ENCODE data around the gene IBA57. TPM values are rescaled to one million over a fixed set of nuclear protein-coding genes. Genes with fewer than 3 reads are reported as not detected.

Gene IBA57
- total RNA-seq, 3 donors from 2014 or later = 3.4 to 4.1 (median 3.9) TPM

DNA sequence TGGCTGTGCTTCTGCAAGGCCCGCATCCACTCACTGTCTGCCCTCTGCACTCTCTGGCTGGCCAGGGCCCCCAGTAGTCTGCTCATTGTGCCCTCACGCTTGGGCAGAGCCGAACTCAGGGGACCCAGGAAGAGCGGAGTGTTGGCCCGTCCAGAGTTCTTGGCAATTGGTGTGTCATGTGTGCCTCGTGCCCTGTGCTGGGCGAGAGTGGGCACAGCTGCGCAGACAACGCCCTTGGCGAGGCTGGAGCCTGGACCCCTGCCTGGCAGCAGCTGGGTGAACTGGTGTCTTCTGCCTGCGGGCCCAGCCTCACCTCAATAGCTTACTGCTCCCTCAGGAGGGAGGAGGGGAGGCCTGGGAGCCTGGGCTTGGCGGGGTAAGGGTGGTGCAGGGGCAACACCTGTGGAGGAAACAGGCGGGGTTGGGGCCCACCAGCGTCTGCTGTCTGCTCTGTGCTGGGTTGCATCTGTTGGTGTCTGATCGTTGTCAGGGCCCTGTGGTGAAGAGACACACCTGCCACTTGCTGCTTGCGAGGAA lies 23.4 kb upstream of the IBA57 start:
- Histone ChIP-seq H3K36me3 (no peaks in the 10 kb centered on the region), H3K4me3 (peak overlapping the region; percentile 64 to 95 (median 87)), H3K27me3 (no peaks in the 10 kb centered on the region), H3K4me1 (peaks cover 18 to 29% of the 10 kb centered on the region in 2 donors), H3K27ac (peak overlapping the region; percentile 90 to 98), H3K9me3 (no peaks in the 10 kb centered on the region)
- no peak for TF ChIP-seq POLR2A (IDR thresholded peaks at IDR 0.05)
- TF ChIP-seq CTCF (IDR thresholded peaks at IDR 0.05) = no peak
- TF ChIP-seq POLR2AphosphoS5 (IDR thresholded peaks at IDR 0.05) = no peak
- intact Hi-C loops (cut with DNase I; ENCODE audit: low total_unique reads) = no loop called here
- DNase-seq (ENCODE audit: low spot score in 2 of 2) = no peak

GRCh38 chr1:228142701-228143136 lies 22.9 kb upstream of the IBA57 start:
- intact Hi-C loops (cut with DNase I; ENCODE audit: low total_unique reads) = loop anchor here (1.0 kb wide), 1 partner anchor 20 kb away; no protein-coding TSS in a partner anchor
- TF ChIP-seq POLR2A (IDR thresholded peaks at IDR 0.05) = no peak
- no peak for TF ChIP-seq POLR2AphosphoS5 (IDR thresholded peaks at IDR 0.05)
- TF ChIP-seq CTCF (IDR thresholded peaks at IDR 0.05) = no peak
- Histone ChIP-seq H3K4me3 (peak overlapping the region in 1 of 3 donors; percentile 95), H3K27ac (peak overlapping the region; percentile 90 to 98), H3K9me3 (no peaks in the 10 kb centered on the region), H3K4me1 (peaks cover 18 to 29% of the 10 kb centered on the region in 2 donors), H3K36me3 (no peaks in the 10 kb centered on the region), H3K27me3 (no peaks in the 10 kb centered on the region)
- no peak for DNase-seq (ENCODE audit: low spot score in 2 of 2)

DNA sequence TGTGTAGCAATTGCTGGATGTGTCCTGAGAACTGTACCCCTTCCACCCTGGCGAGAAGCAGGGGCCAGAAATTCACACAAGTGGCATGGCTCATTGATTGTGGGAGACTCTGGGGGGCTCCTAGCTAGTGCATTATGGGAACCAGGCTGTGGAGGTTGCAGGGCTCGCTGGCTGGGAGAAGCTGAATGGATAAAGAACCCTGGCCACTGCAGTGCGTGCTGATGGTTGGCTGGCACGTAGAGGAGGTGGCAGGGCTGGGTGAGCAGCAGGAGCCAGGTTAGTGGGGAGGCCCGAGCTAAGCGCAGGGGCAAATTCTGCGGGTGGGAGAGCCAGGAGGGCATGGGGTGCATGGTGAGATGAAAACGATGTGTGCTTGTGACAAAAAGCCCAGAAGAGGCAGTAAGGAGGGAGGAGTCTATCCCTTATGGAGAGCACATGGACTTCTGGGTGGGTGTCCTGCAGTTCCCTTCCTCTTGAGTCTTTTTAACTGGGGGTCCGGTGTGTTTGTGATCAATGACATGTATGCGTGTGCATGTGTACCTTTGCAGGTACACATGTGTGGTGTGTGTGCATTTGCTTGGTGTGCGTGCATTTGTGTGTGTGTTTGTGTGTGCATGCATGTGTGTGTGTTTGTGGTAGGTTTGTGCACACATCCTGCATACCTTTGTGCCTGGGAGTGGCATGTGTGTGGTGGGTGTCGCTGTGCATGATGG lies 22.0 kb upstream of the IBA57 start:
- TF ChIP-seq CTCF (IDR thresholded peaks at IDR 0.05) (no peak), POLR2AphosphoS5 (IDR thresholded peaks at IDR 0.05) (no peak), POLR2A (IDR thresholded peaks at IDR 0.05) (no peak)
- no peak for DNase-seq (ENCODE audit: low spot score in 2 of 2)
- Histone ChIP-seq H3K9me3 (no peaks in the 10 kb centered on the region), H3K27me3 (no peaks in the 10 kb centered on the region), H3K27ac (no peak overlapping the region), H3K36me3 (no peaks in the 10 kb centered on the region), H3K4me3 (peak overlapping the region in 1 of 3 donors; percentile 95), H3K4me1 (peaks cover 18 to 29% of the 10 kb centered on the region in 2 donors)
- intact Hi-C loops (cut with DNase I; ENCODE audit: low total_unique reads) = loop anchor here (1.0 kb wide), 1 partner anchor 21 kb away; no protein-coding TSS in a partner anchor

- Histone ChIP-seq H3K27ac (no peak overlapping the region), H3K27me3 (no peaks in the 10 kb centered on the region), H3K4me1 (peaks cover 18 to 29% of the 10 kb centered on the region in 2 donors), H3K36me3 (no peaks in the 10 kb centered on the region), H3K4me3 (peak overlapping the region in 1 of 3 donors; percentile 95), H3K9me3 (no peaks in the 10 kb centered on the region)
- no peak for DNase-seq (ENCODE audit: low spot score in 2 of 2)
- intact Hi-C loops (cut with DNase I; ENCODE audit: low total_unique reads) = no loop called here
- TF ChIP-seq POLR2A (IDR thresholded peaks at IDR 0.05) = no peak
Observed at GRCh38 chr1:228144193-228144992, 21.2 kb upstream of the IBA57 start.

GRCh38 chr1:228144993-228145343 lies 20.6 kb upstream of the IBA57 start:
- TF ChIP-seq CTCF (IDR thresholded peaks at IDR 0.05) = no peak
- TF ChIP-seq POLR2A (IDR thresholded peaks at IDR 0.05) = no peak
- TF ChIP-seq POLR2AphosphoS5 (IDR thresholded peaks at IDR 0.05) = no peak
- H3K27me3 ChIP-seq = no peaks in the 10 kb centered on the region
- intact Hi-C loops (cut with DNase I; ENCODE audit: low total_unique reads) = no loop called here
- H3K36me3 ChIP-seq = no peaks in the 10 kb centered on the region
- no peaks in the 10 kb centered on the region for H3K9me3 ChIP-seq
- no peak overlapping the region for H3K4me3 ChIP-seq
- no peak overlapping the region for H3K27ac ChIP-seq
- peaks cover 24 to 29% of the 10 kb centered on the region in 2 donors for H3K4me1 ChIP-seq
- DNase-seq (ENCODE audit: low spot score in 2 of 2) = no peak
